Panc1 (cell line): Measurements from ENCODE around the gene ANKRD23. TPM values are rescaled to one million over a fixed set of nuclear protein-coding genes. Genes with fewer than 3 reads are reported as not detected.

Source experiments
- ATAC-seq: fragments of 200-7000 bp; cut with Tn5 transposase; 2 replicates; pipeline ENCODE4 v1.9.1; 2020; ENCODE audit warnings: mild to moderate bottlenecking, moderate library complexity
- BruUV-seq: library from RNA; stranded (reverse); fragments of 400-500 nt; replicated peaks from 2 replicates; lab custom pipeline; 2021; lab: Mats Ljungman, UMichigan
- CTCF ChIA-PET: fragments of 300-600 bp; sonication (Branson Sonifier 250); formaldehyde crosslinking; loops from one replicate; lab custom pipeline; 2022; ENCODE audit warnings: antibody characterized with exemption; lab: Charles Lee
- POLR2A ChIA-PET: fragments of 300-600 bp; sonication (Branson Sonifier 250); formaldehyde crosslinking; loops from one replicate; lab custom pipeline; 2022; ENCODE audit warnings: antibody characterized with exemption; lab: Charles Lee
- DNase-seq: peaks from one replicate; pipeline ENCODE4 v3.0.0-alpha.2; 2010; ENCODE audit warnings: low read depth, low spot score
- H3K27ac ChIP-seq: 2 replicates; pipeline ENCODE4 v1.5.1; 2011; ENCODE audit warnings: mild to moderate bottlenecking, low read length, inconsistent platforms
- H3K27me3 ChIP-seq: fragments of 200-500 bp; sonication (Bioruptor generic); 2 replicates; pipeline ENCODE4 v1.6.0; 2014; ENCODE audit warnings: low read length, inconsistent platforms; ENCODE audit not compliant: control insufficient read depth, insufficient read depth
- H3K36me3 ChIP-seq: fragments of 200-500 bp; sonication (Bioruptor generic); 2 replicates; pipeline ENCODE4 v1.5.1; 2014; ENCODE audit warnings: inconsistent platforms, mild to moderate bottlenecking, low read length, moderate library complexity; ENCODE audit not compliant: control insufficient read depth, insufficient read depth
- H3K4me1 ChIP-seq: 2 replicates; pipeline ENCODE4 v1.5.1; 2011; ENCODE audit warnings: inconsistent platforms, mild to moderate bottlenecking, low read length, moderate library complexity; ENCODE audit not compliant: control insufficient read depth, insufficient read depth
- H3K4me3 ChIP-seq, 2 experiments: 2 replicates each; pipeline ENCODE4 v1.5.1; 2011 to 2012; ENCODE audit warnings: low read depth in 2 of 2, low read length in 2 of 2, mild to moderate bottlenecking in 2 of 2, inconsistent platforms in 1 of 2, moderate library complexity in 1 of 2
- H3K9me3 ChIP-seq: fragments of 200-500 bp; sonication (Bioruptor generic); 2 replicates; pipeline ENCODE4 v1.5.1; 2014; ENCODE audit warnings: low read depth, mild to moderate bottlenecking, inconsistent platforms, low read length, moderate library complexity; ENCODE audit not compliant: control insufficient read depth, insufficient read depth
- POLR2AphosphoS5 ChIP-seq: IDR thresholded peaks from 2 replicates; pipeline ENCODE4 v1.6.1; 2012; ENCODE audit warnings: mild to moderate bottlenecking, low read depth, low read length, moderate library complexity
- SIN3A ChIP-seq: IDR thresholded peaks from 2 replicates; pipeline ENCODE4 v1.6.1; 2012; ENCODE audit warnings: low read depth, mild to moderate bottlenecking, low read length, moderate library complexity, borderline replicate concordance; ENCODE audit not compliant: insufficient read depth
- TCF7L2 ChIP-seq: IDR thresholded peaks from 2 replicates; pipeline ENCODE4 v1.6.1; 2011; ENCODE audit warnings: mild to moderate bottlenecking, low read depth, low read length, inconsistent platforms
- in situ Hi-C: cut with HindIII; loops from 2 replicates; pipeline ENCODE4 v1.10.0; 2016; ENCODE audit warnings: low sequenced_read_pairs, low pct_unique_long_range_greater_than_20kb
- intact Hi-C: fragments of 100-400 bp; cut with micrococcal nuclease; formaldehyde crosslinking; loops from one replicate; pipeline ENCODE4 v1.10.0; 2022; ENCODE audit not compliant: unreplicated experiment
- total RNA-seq: library from RNA; stranded (reverse); gene quantifications from one replicate; pipeline ENCODE4 v1.2.1, GENCODE V29; 2021; ENCODE audit not compliant: unreplicated experiment
- TF ChIP-seq, protein P1 (sequence below): fragments of 450-650 bp; IDR thresholded peaks from 2 replicates; pipeline ENCODE4 v1.5.1; 2017; ENCODE audit warnings: mild to moderate bottlenecking
- TF ChIP-seq, protein P2 (sequence below), 2 experiments: IDR thresholded peaks; 2 replicates each; pipeline ENCODE4 v1.6.1; 2011 to 2012; ENCODE audit warnings: low read depth in 2 of 2, control low read depth in 1 of 2, low read length in 1 of 2, mild to moderate bottlenecking in 1 of 2, moderate library complexity in 1 of 2; ENCODE audit not compliant: insufficient read depth in 1 of 2

Gene ANKRD23
- total RNA-seq, 1 experiment from 2014 or later, result 3.2 TPM

DNA sequence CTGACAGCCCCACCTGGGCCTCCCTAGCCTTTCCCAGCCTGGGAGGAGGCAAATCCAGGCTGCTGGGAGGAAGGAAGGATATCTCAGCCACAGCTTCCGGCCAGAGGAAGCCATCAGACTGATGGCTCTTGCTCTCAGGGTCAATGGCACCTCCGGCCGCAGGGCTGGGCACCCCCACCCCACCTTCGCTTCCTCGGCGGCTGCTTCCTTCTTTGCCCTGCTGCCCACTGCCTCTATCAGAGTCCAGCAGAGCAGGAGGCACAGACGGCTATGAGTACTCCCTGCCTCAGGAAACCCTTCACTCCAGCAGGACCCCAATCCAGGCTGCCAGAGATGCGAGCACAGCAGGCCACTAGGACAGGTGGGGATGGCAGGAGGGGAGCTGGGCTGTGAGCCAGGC, 22.8 kb upstream of the ANKRD23 start:
- no peak for TF ChIP-seq POLR2AphosphoS5
- no peak for TF ChIP-seq TCF7L2
- TF ChIP-seq, protein P1, sequence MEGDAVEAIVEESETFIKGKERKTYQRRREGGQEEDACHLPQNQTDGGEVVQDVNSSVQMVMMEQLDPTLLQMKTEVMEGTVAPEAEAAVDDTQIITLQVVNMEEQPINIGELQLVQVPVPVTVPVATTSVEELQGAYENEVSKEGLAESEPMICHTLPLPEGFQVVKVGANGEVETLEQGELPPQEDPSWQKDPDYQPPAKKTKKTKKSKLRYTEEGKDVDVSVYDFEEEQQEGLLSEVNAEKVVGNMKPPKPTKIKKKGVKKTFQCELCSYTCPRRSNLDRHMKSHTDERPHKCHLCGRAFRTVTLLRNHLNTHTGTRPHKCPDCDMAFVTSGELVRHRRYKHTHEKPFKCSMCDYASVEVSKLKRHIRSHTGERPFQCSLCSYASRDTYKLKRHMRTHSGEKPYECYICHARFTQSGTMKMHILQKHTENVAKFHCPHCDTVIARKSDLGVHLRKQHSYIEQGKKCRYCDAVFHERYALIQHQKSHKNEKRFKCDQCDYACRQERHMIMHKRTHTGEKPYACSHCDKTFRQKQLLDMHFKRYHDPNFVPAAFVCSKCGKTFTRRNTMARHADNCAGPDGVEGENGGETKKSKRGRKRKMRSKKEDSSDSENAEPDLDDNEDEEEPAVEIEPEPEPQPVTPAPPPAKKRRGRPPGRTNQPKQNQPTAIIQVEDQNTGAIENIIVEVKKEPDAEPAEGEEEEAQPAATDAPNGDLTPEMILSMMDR, result no peak
- TF ChIP-seq, protein P2, sequence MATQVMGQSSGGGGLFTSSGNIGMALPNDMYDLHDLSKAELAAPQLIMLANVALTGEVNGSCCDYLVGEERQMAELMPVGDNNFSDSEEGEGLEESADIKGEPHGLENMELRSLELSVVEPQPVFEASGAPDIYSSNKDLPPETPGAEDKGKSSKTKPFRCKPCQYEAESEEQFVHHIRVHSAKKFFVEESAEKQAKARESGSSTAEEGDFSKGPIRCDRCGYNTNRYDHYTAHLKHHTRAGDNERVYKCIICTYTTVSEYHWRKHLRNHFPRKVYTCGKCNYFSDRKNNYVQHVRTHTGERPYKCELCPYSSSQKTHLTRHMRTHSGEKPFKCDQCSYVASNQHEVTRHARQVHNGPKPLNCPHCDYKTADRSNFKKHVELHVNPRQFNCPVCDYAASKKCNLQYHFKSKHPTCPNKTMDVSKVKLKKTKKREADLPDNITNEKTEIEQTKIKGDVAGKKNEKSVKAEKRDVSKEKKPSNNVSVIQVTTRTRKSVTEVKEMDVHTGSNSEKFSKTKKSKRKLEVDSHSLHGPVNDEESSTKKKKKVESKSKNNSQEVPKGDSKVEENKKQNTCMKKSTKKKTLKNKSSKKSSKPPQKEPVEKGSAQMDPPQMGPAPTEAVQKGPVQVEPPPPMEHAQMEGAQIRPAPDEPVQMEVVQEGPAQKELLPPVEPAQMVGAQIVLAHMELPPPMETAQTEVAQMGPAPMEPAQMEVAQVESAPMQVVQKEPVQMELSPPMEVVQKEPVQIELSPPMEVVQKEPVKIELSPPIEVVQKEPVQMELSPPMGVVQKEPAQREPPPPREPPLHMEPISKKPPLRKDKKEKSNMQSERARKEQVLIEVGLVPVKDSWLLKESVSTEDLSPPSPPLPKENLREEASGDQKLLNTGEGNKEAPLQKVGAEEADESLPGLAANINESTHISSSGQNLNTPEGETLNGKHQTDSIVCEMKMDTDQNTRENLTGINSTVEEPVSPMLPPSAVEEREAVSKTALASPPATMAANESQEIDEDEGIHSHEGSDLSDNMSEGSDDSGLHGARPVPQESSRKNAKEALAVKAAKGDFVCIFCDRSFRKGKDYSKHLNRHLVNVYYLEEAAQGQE (IDR thresholded peaks at IDR 0.05; ENCODE audit: insufficient read depth in 1 of 2, low read depth in 2 of 2, low read length in 1 of 2), result no peak
- TF ChIP-seq SIN3A, result no peak
- no peaks in the 10 kb centered on the region for H3K9me3 ChIP-seq
- ChIA-PET CTCF (no interaction called here), POLR2A (no interaction called here)
- no peak overlapping the region for H3K27ac ChIP-seq
- no peaks in the 10 kb centered on the region for H3K27me3 ChIP-seq
- ATAC-seq (no peak), DNase-seq (no peak)
- peaks cover 12% of the 10 kb centered on the region for H3K4me1 ChIP-seq
- H3K4me3 ChIP-seq, result no peak overlapping the region
- H3K36me3 ChIP-seq, result peaks cover 11% of the 10 kb centered on the region; the same call in 1 of the 2 replicates
- BruUV-seq, result no TSS peak
- in situ Hi-C loops (no loop called here), intact Hi-C loops (no loop called here)

DNA sequence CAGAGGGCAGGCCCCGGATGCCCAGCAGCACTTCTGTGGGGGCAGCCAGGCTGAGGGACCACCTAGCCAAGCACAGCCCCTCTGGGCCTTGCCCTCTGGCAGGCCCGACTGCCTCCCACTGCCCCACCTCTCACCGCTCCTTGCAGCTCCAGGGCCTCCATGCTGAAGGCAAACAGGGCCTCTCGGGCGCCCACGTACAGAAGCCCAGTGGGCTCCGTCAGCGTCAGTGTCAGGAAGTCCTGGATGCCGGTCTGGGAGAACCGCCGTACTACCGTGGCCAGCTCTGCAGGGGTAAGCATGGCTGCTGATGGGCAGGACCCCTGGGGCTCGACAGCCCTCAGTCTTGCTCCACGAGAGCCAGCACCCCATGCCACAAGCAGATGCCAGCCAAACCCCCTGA, 22.3 kb upstream of the ANKRD23 start:
- no peak for DNase-seq
- Histone ChIP-seq H3K4me3 (no peak overlapping the region), H3K27me3 (no peaks in the 10 kb centered on the region), H3K36me3 (peaks cover 11% of the 10 kb centered on the region; the same call in 1 of the 2 replicates), H3K9me3 (no peaks in the 10 kb centered on the region), H3K27ac (no peak overlapping the region), H3K4me1 (peaks cover 12% of the 10 kb centered on the region)
- ChIA-PET POLR2A (no interaction called here), CTCF (no interaction called here)
- ATAC-seq, result no peak
- intact Hi-C loops (no loop called here), in situ Hi-C loops (no loop called here)
- no peak for TF ChIP-seq POLR2AphosphoS5
- TF ChIP-seq, protein P1, result no peak
- BruUV-seq, result no TSS peak

DNA sequence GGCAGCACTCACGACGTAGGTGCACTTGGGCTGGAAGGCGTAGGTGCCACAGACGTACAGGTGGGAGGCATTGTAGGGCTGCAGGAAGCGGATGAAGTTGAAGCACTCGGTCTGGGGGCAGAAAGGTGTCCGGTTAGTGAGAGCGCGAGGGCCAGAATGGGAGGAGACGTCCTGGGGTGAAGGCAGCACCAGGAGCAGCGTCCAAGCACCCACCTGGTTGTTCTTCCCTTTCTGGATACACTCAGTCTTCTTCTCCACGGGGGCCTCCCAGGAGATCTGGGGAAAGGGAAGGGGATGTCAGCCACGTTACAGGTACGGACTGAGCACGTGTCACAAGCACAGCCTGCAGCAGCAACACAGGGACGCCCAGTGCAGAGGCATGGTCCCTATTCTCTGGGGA, 21.8 kb upstream of the ANKRD23 start:
- Histone ChIP-seq H3K27me3 (no peaks in the 10 kb centered on the region), H3K27ac (no peak overlapping the region), H3K9me3 (no peaks in the 10 kb centered on the region), H3K36me3 (peaks cover 11% of the 10 kb centered on the region; the same call in 1 of the 2 replicates), H3K4me3 (no peak overlapping the region), H3K4me1 (peaks cover 9% of the 10 kb centered on the region)
- no peak for ATAC-seq
- BruUV-seq, result no TSS peak
- ChIA-PET CTCF (no interaction called here), POLR2A (no interaction called here)
- no peak for TF ChIP-seq TCF7L2
- in situ Hi-C loops (no loop called here), intact Hi-C loops (no loop called here)
- DNase-seq, result no peak
